SH-SY5Y (cell line): ENCODE data around the gene F8.

Source experiments
- GATA2 ChIP-seq: IDR thresholded peaks from 2 replicates; pipeline ENCODE4 v1.6.1; 2011; ENCODE audit warnings: mild to moderate bottlenecking, low read depth, low read length
- GATA3 ChIP-seq: IDR thresholded peaks from 2 replicates; pipeline ENCODE4 v1.6.1; 2011; ENCODE audit warnings: low read depth, mild to moderate bottlenecking, low read length, moderate library complexity

- TF ChIP-seq GATA2: no peak
- TF ChIP-seq GATA3: no peak
These were observed 6.4 kb upstream of the F8 start for GRCh38 chrX:155028877-155029291.
